Mesendoderm (in vitro differentiated cells): ENCODE data around the gene TIMELESS.

Experiments used
- DNase-seq: peaks from one replicate; pipeline ENCODE4 v3.0.0; 2013
- H2AK5ac ChIP-seq: 2 replicates; pipeline ENCODE4 v1.6.1; 2013; ENCODE audit warnings: low read length, inconsistent platforms
- H2BK120ac ChIP-seq: 2 replicates; pipeline ENCODE4 v1.6.1; 2013; ENCODE audit warnings: low read depth, mild to moderate bottlenecking, low read length, moderate library complexity, mixed read lengths
- H2BK15ac ChIP-seq: replicated peaks from 2 replicates; pipeline ENCODE4 v1.6.1; 2013; ENCODE audit warnings: low read depth, mild to moderate bottlenecking, moderate library complexity
- H2BK5ac ChIP-seq: 2 replicates; pipeline ENCODE4 v1.6.1; 2013; ENCODE audit warnings: low read length, inconsistent platforms
- H3K18ac ChIP-seq: 2 replicates; pipeline ENCODE4 v1.6.1; 2013; ENCODE audit warnings: mild to moderate bottlenecking, low read length, mixed read lengths
- H3K23ac ChIP-seq: one replicate; pipeline ENCODE4 v1.6.1; 2013; ENCODE audit warnings: low read length
- H3K27ac ChIP-seq: 2 replicates; pipeline ENCODE4 v1.5.1; 2013; ENCODE audit warnings: low read depth, mild to moderate bottlenecking, inconsistent platforms, low read length, moderate library complexity
- H3K27me3 ChIP-seq: 2 replicates; pipeline ENCODE4 v1.6.1; 2013; ENCODE audit warnings: low read length, control low read depth, mild to moderate bottlenecking, inconsistent platforms; ENCODE audit not compliant: insufficient read depth, poor library complexity
- H3K36me3 ChIP-seq: 2 replicates; pipeline ENCODE4 v1.6.1; 2013; ENCODE audit warnings: low read length, inconsistent platforms; ENCODE audit not compliant: control insufficient read depth, insufficient read depth
- H3K4ac ChIP-seq: one replicate; pipeline ENCODE4 v1.6.1; 2013; ENCODE audit warnings: low read depth, mild to moderate bottlenecking, low read length, moderate library complexity
- H3K4me1 ChIP-seq: 2 replicates; pipeline ENCODE4 v1.6.1; 2013; ENCODE audit warnings: low read depth, low read length, inconsistent platforms; ENCODE audit not compliant: control insufficient read depth
- H3K4me2 ChIP-seq: 2 replicates; pipeline ENCODE4 v1.6.1; 2013; ENCODE audit warnings: low read length
- H3K4me3 ChIP-seq: 2 replicates; pipeline ENCODE4 v1.5.1; 2013; ENCODE audit warnings: mild to moderate bottlenecking, low read length
- H3K56ac ChIP-seq: one replicate; pipeline ENCODE4 v1.6.1; 2013; ENCODE audit warnings: low read length
- H3K79me1 ChIP-seq: 2 replicates; pipeline ENCODE4 v1.6.1; 2013; ENCODE audit warnings: low read length, inconsistent platforms
- H3K79me2 ChIP-seq: 2 replicates; pipeline ENCODE4 v1.6.1; 2013; ENCODE audit warnings: mild to moderate bottlenecking, low read length; ENCODE audit not compliant: control insufficient read depth, insufficient read depth
- H3K9ac ChIP-seq: 2 replicates; pipeline ENCODE4 v1.6.1; 2013; ENCODE audit warnings: low read length, inconsistent platforms
- H4K5ac ChIP-seq: one replicate; pipeline ENCODE4 v1.6.1; 2013; ENCODE audit warnings: low read length
- H4K8ac ChIP-seq: one replicate; pipeline ENCODE4 v1.6.1; 2013; ENCODE audit warnings: low read depth, mild to moderate bottlenecking, control low read depth, low read length, moderate library complexity
- WGBS: extraction: QIAGEN DNeasy Blood & Tissue Kit; methylation state at CpG from one replicate; pipeline ENCODE4 v1.1.7; 2013; ENCODE audit warnings: low lambda C conversion rate, missing lambda C conversion rate; ENCODE audit not compliant: insufficient coverage; ENCODE audit errors: extremely low coverage; 5-methylcytosine and 5-hydroxymethylcytosine counted together

Gene TIMELESS

GRCh38 chr12:56434828-56435227, 14.4 kb downstream of the TIMELESS start:
- no peaks in the 10 kb centered on the region for H3K4me1 ChIP-seq
- H3K27me3 ChIP-seq, result no peaks in the 10 kb centered on the region
- no peak overlapping the region for H4K8ac ChIP-seq
- no peak overlapping the region for H4K5ac ChIP-seq
- no peak overlapping the region for H3K23ac ChIP-seq
- H3K56ac ChIP-seq, result no peak overlapping the region
- H3K9ac ChIP-seq, result no peak overlapping the region
- peaks cover 6% of the 10 kb centered on the region for H3K36me3 ChIP-seq
- no peak overlapping the region for H2BK15ac ChIP-seq
- H2BK5ac ChIP-seq, result no peak overlapping the region
- no CpG with 5 or more reads among the region's 6 CpGs for whole genome bisulfite sequencing
- no peak for DNase-seq
- H3K4me2 ChIP-seq, result no peak overlapping the region
- H3K18ac ChIP-seq, result no peak overlapping the region
- no peak overlapping the region for H2AK5ac ChIP-seq
- H3K79me1 ChIP-seq, result peaks cover 10% of the 10 kb centered on the region
- H2BK120ac ChIP-seq, result no peak overlapping the region
- H3K4me3 ChIP-seq, result no peak overlapping the region
- H3K4ac ChIP-seq, result no peak overlapping the region
- H3K79me2 ChIP-seq, result peaks cover 9% of the 10 kb centered on the region
- no peak overlapping the region for H3K27ac ChIP-seq

- no peak overlapping the region for H3K56ac ChIP-seq
- peaks cover 2% of the 10 kb centered on the region for H3K79me2 ChIP-seq
- peaks cover 9% of the 10 kb centered on the region for H3K36me3 ChIP-seq
- no peak overlapping the region for H3K4me2 ChIP-seq
- H3K23ac ChIP-seq, result no peak overlapping the region
- no peak for DNase-seq
- H2AK5ac ChIP-seq, result no peak overlapping the region
- no peak overlapping the region for H2BK15ac ChIP-seq
- no peak overlapping the region for H3K18ac ChIP-seq
- no peak overlapping the region for H2BK5ac ChIP-seq
- H2BK120ac ChIP-seq, result no peak overlapping the region
- H3K9ac ChIP-seq, result no peak overlapping the region
- H3K4me3 ChIP-seq, result no peak overlapping the region
- WGBS, result no CpG with 5 or more reads among the region's 3 CpGs
- H3K4ac ChIP-seq, result no peak overlapping the region
- H3K27ac ChIP-seq, result no peak overlapping the region
- no peaks in the 10 kb centered on the region for H3K27me3 ChIP-seq
- no peak overlapping the region for H4K8ac ChIP-seq
- no peaks in the 10 kb centered on the region for H3K4me1 ChIP-seq
- peaks cover 4% of the 10 kb centered on the region for H3K79me1 ChIP-seq
- H4K5ac ChIP-seq, result no peak overlapping the region
Measured at GRCh38 chr12:56431850-56432249, 17.4 kb downstream of the TIMELESS start.

- peaks cover 4% of the 10 kb centered on the region for H3K79me1 ChIP-seq
- H3K18ac ChIP-seq, result no peak overlapping the region
- H3K27ac ChIP-seq, result no peak overlapping the region
- no peak for DNase-seq
- H3K9ac ChIP-seq, result no peak overlapping the region
- no peak overlapping the region for H4K8ac ChIP-seq
- no peak overlapping the region for H3K4me2 ChIP-seq
- no peak overlapping the region for H3K4me3 ChIP-seq
- no peak overlapping the region for H3K56ac ChIP-seq
- no peaks in the 10 kb centered on the region for H3K4me1 ChIP-seq
- whole genome bisulfite sequencing, result no CpG with 5 or more reads among the region's 11 CpGs
- no peak overlapping the region for H3K23ac ChIP-seq
- H3K4ac ChIP-seq, result no peak overlapping the region
- no peak overlapping the region for H2BK5ac ChIP-seq
- no peak overlapping the region for H2BK120ac ChIP-seq
- H2AK5ac ChIP-seq, result no peak overlapping the region
- peaks cover 2% of the 10 kb centered on the region for H3K79me2 ChIP-seq
- H3K27me3 ChIP-seq, result no peaks in the 10 kb centered on the region
- no peak overlapping the region for H4K5ac ChIP-seq
- peaks cover 9% of the 10 kb centered on the region for H3K36me3 ChIP-seq
- H2BK15ac ChIP-seq, result no peak overlapping the region
Measured at GRCh38 chr12:56431288-56431687, 17.9 kb downstream of the TIMELESS start.

- H3K56ac ChIP-seq, result no peak overlapping the region
- WGBS, result no CpG with 5 or more reads among the region's 3 CpGs
- H2BK15ac ChIP-seq, result no peak overlapping the region
- no peaks in the 10 kb centered on the region for H3K79me1 ChIP-seq
- H4K5ac ChIP-seq, result no peak overlapping the region
- H4K8ac ChIP-seq, result no peak overlapping the region
- no peaks in the 10 kb centered on the region for H3K27me3 ChIP-seq
- H3K36me3 ChIP-seq, result peaks cover 20% of the 10 kb centered on the region
- H3K23ac ChIP-seq, result no peak overlapping the region
- H3K4ac ChIP-seq, result no peak overlapping the region
- H2BK120ac ChIP-seq, result no peak overlapping the region
- H3K4me1 ChIP-seq, result no peaks in the 10 kb centered on the region
- H2BK5ac ChIP-seq, result no peak overlapping the region
- no peak for DNase-seq
- no peak overlapping the region for H3K4me3 ChIP-seq
- no peak overlapping the region for H3K4me2 ChIP-seq
- H3K27ac ChIP-seq, result no peak overlapping the region
- H3K9ac ChIP-seq, result no peak overlapping the region
- no peak overlapping the region for H2AK5ac ChIP-seq
- no peaks in the 10 kb centered on the region for H3K79me2 ChIP-seq
- no peak overlapping the region for H3K18ac ChIP-seq
Measured at GRCh38 chr12:56425940-56426438, 23.2 kb downstream of the TIMELESS start.

- H3K18ac ChIP-seq, result no peak overlapping the region
Measured at GRCh38 chr12:56425193-56425592, 24.0 kb downstream of the TIMELESS start.

GRCh38 chr12:56420411-56420810, 28.8 kb downstream of the TIMELESS start:
- WGBS, result no CpG with 5 or more reads among the region's 6 CpGs

More at GRCh38 chr12:56425193-56425592, 24.0 kb downstream of the TIMELESS start:
- H3K79me1 ChIP-seq, result no peaks in the 10 kb centered on the region
- H3K4me1 ChIP-seq, result no peaks in the 10 kb centered on the region
- no peaks in the 10 kb centered on the region for H3K79me2 ChIP-seq
- H2BK120ac ChIP-seq, result no peak overlapping the region
- no peak overlapping the region for H2BK5ac ChIP-seq
- no peak overlapping the region for H4K5ac ChIP-seq
- no peak overlapping the region for H2BK15ac ChIP-seq
- no peak overlapping the region for H3K56ac ChIP-seq
- H4K8ac ChIP-seq, result no peak overlapping the region
- H3K9ac ChIP-seq, result no peak overlapping the region
- H3K23ac ChIP-seq, result no peak overlapping the region
- no peak overlapping the region for H3K4ac ChIP-seq
- no peak for DNase-seq
- H2AK5ac ChIP-seq, result no peak overlapping the region
- no peak overlapping the region for H3K27ac ChIP-seq
- WGBS, result no CpG with 5 or more reads among the region's 1 CpG
- H3K27me3 ChIP-seq, result no peaks in the 10 kb centered on the region
- no peak overlapping the region for H3K4me2 ChIP-seq
- peaks cover 24% of the 10 kb centered on the region for H3K36me3 ChIP-seq
- H3K4me3 ChIP-seq, result no peak overlapping the region

More at GRCh38 chr12:56420411-56420810, 28.8 kb downstream of the TIMELESS start:
- H3K4me1 ChIP-seq, result no peaks in the 10 kb centered on the region
- DNase-seq, result no peak
- no peaks in the 10 kb centered on the region for H3K79me1 ChIP-seq
- H3K36me3 ChIP-seq, result peaks cover 32% of the 10 kb centered on the region
- no peak overlapping the region for H3K4me2 ChIP-seq
- no peak overlapping the region for H2AK5ac ChIP-seq
- no peak overlapping the region for H3K4ac ChIP-seq
- H3K27me3 ChIP-seq, result no peaks in the 10 kb centered on the region
- H3K4me3 ChIP-seq, result no peak overlapping the region
- no peak overlapping the region for H3K23ac ChIP-seq
- no peak overlapping the region for H4K5ac ChIP-seq
- no peaks in the 10 kb centered on the region for H3K79me2 ChIP-seq
- no peak overlapping the region for H4K8ac ChIP-seq
- no peak overlapping the region for H3K56ac ChIP-seq
- no peak overlapping the region for H2BK15ac ChIP-seq
- no peak overlapping the region for H2BK120ac ChIP-seq
- no peak overlapping the region for H3K9ac ChIP-seq
- H3K18ac ChIP-seq, result no peak overlapping the region
- no peak overlapping the region for H3K27ac ChIP-seq
- H2BK5ac ChIP-seq, result no peak overlapping the region
